NCI-H748 treated with DMSO at 0.1 percent for 48 hours (cell line): Measurements from ENCODE around the gene MELTF.

Experiments
- DNase-seq: peaks from one replicate; lab custom pipeline; 2025; lab: John Stamatoyannopoulos, UW

Gene MELTF

GRCh38 chr3:196994056-196994455 lies 35.6 kb downstream of the MELTF start:
- no peak for DNase-seq

GRCh38 chr3:196992461-196993065 lies 37.1 kb downstream of the MELTF start:
- no peak for DNase-seq

GRCh38 chr3:196991581-196992460 lies 37.8 kb downstream of the MELTF start:
- no peak for DNase-seq

GRCh38 chr3:196990601-196991007 lies 39.0 kb downstream of the MELTF start:
- no peak for DNase-seq

- DNase-seq = no peak
Observed at GRCh38 chr3:196989721-196990262, 39.8 kb downstream of the MELTF start.

GRCh38 chr3:196988241-196989029 lies 41.2 kb downstream of the MELTF start:
- no peak for DNase-seq

GRCh38 chr3:196987022-196987421 lies 42.6 kb downstream of the MELTF start:
- DNase-seq = no peak

- no peak for DNase-seq
Observed at GRCh38 chr3:196985954-196986885, 43.4 kb downstream of the MELTF start.

GRCh38 chr3:196985298-196985697 lies 44.3 kb downstream of the MELTF start:
- DNase-seq = no peak

- DNase-seq = no peak
Observed at GRCh38 chr3:196983186-196983585, 46.4 kb downstream of the MELTF start.

- no peak for DNase-seq
Observed at GRCh38 chr3:196981657-196982056, 48.0 kb downstream of the MELTF start.

- no peak for DNase-seq
Observed at GRCh38 chr3:196979545-196979944, 50.1 kb downstream of the MELTF start.

- DNase-seq = no peak
Observed at GRCh38 chr3:196976941-196977340, 52.7 kb downstream of the MELTF start.

- no peak for DNase-seq
Observed at GRCh38 chr3:196975349-196975748, 54.3 kb downstream of the MELTF start.

- DNase-seq = no peak
Observed at GRCh38 chr3:196974661-196975060, 55.0 kb downstream of the MELTF start.

GRCh38 chr3:196971094-196971698 lies 58.4 kb downstream of the MELTF start:
- no peak for DNase-seq

- no peak for DNase-seq
Observed at GRCh38 chr3:196970547-196971093, 59.0 kb downstream of the MELTF start.

GRCh38 chr3:196969660-196970546 lies 59.7 kb downstream of the MELTF start:
- DNase-seq = peak; percentile 3

- DNase-seq = no peak
Observed at GRCh38 chr3:196969134-196969659, 60.4 kb downstream of the MELTF start.
